Measurements from ENCODE around the gene DUSP22.
"Not testable (repeated sequence)": the region's sequence is repeated elsewhere in the genome, so short reads cannot be mapped to it uniquely, and the experiment has no call there.

Gene DUSP22

DNA sequence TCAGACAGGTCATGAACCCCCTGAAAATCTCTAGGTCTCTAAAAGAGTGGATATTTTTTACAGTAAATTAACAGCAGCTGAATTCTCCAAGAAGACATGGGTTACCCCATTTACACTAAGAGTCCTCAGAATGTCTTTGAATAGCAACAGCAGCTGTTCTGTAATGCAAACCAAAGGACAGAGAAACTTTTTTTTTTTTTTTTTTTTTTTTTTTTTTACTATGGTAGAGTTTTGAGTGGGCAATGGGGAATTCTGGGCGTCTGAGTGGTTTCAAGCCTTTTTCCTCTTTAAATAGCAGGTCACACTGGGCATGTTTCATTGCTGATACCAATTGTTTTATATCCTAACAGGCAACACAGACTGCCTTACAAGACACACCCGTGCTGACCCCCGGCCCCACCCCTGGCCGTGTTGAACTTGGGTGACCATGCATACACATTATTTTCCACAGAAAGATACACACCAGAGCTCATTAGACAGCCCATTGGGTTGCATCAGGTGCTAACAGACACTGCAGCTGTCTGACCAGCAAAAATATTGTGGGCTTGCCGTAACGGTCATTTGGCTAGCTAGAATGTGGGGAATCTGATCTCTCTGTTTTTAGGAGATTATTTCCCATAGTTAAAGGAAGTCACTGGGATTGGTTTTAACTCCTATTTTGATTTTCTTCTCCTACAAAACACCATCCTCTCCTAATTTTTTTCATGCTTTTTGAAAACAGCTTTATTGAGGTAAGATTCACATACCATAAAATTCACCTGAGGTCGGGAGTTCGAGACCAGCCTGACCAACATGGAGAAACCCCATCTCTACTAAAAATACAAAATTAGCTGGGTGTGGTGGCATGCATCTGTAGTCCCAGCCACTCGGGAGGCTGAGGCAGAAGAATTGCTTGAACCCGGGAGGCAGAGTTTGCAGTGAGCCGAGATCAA is 72.6 kb downstream of the DUSP22 start:
- no peak for DNase-seq (ENCODE audit: low read depth)

DNA sequence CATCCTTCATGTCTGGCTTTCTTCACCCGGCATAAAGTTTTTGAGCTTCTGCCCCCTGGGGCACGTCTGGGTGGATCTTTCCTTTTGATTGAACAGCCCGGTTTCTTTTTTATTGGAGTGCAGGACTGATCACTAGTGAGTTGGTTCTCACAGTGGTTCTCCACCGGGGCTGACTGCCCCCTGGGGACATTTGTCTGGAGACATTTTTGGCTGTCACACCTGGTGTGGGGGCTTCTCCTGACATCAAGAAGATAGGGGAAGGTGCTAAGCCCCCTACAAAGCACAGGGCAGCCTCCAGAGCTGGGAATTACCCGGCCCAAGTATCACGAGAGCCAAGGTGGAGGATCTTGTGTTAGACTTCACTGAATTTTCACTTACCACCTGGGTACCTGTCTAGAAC is 73.5 kb downstream of the DUSP22 start:
- no peak for DNase-seq (ENCODE audit: low read depth)

DNA sequence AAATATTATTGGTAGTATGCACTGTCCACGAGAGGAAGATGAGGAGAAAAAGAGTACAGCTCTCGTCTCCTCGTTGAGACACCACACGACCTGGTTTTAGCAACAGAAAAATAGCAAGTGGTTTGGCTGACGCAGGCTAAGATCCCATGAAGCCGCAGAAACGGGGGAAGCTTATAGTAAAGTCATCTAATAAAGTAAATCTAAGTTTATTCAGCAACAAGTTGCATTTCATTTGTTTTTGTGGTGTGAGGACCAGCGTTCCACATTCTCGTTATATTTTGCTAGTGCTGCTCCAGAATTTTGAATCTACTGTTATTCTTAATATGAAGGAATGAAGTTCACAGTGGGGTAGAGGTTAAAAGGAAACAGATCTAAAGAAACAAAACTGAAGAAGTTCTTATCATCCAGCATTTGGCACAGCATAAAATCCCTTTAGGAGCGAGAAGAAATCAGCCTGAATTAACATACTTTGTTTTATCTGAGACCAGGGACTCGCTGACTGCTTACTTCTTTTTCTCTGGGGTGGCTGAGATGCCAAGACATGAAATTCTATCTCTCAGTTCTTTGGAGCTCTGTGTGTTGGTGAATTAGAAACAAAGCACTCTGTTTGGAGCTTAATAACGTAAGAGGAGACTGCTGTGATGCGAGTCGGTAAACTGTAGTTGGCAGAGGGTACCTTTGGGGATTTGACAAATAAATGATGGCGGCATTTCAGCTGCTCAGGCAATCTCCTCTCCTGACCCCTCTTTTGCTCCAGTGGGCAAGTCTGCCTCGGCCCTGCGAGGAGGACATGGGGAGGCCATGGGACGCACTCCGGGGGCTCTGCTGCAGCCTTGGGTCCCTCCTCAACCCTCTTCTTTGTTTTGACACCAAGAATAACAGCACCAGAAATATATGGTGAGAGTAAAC is 74.4 kb downstream of the DUSP22 start:
- DNase-seq (ENCODE audit: low read depth), result no peak

DNA sequence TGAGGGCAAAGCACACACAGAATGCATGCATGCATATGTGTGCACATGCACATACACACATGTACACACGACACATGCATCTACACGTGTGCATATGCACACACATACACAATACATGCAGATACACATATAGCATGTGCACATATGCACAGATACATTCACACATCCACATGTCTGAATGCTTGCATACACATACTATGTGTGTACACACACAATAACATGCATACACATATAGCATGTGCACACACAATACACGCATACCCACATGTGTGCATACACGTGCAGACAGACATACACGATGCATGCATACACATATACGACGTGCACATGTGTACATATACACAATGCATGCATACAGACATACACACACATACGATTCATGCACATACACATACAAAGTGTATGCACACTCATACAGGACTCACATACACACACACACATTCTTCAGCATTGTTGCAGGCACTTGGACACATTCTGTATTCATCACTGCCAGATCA is 75.1 kb downstream of the DUSP22 start:
- DNase-seq (ENCODE audit: low read depth), result no peak

DNA sequence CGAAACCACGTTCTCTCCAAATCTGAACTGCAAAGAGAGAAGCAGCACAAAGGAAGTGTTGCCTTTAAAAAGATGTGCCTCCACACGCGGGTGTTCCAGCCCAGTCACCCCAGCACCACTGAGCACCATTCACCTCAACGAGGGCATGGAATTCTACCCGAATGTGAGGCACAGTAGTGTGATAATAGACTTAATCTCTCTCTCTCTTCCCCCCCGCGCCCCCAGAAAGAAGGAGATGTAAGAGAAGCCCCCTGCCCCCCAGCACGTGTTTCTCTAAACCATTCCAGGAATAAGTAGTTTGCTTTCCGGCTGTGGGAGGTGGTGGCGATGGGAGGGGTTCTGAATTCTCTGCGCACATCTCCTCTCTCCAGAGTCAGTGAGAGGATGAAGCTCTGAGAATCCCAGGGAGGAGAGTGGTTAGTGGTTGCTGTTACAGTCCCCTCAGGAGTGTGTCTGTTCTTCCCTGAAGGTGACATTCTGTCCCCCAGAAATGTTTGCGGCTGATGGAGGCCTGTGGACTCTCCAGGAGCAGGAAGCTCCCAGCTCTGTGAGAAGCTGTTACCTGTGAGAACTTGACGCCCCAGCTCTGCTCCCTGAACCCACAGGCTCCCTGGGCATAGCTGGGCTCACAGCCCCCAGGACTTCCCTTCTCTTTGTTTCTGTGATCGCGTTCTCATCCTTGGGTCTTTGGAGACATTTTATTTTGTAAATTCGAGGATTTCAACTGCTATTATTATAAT is 75.8 kb downstream of the DUSP22 start:
- no peak for DNase-seq (ENCODE audit: low read depth)

DNA sequence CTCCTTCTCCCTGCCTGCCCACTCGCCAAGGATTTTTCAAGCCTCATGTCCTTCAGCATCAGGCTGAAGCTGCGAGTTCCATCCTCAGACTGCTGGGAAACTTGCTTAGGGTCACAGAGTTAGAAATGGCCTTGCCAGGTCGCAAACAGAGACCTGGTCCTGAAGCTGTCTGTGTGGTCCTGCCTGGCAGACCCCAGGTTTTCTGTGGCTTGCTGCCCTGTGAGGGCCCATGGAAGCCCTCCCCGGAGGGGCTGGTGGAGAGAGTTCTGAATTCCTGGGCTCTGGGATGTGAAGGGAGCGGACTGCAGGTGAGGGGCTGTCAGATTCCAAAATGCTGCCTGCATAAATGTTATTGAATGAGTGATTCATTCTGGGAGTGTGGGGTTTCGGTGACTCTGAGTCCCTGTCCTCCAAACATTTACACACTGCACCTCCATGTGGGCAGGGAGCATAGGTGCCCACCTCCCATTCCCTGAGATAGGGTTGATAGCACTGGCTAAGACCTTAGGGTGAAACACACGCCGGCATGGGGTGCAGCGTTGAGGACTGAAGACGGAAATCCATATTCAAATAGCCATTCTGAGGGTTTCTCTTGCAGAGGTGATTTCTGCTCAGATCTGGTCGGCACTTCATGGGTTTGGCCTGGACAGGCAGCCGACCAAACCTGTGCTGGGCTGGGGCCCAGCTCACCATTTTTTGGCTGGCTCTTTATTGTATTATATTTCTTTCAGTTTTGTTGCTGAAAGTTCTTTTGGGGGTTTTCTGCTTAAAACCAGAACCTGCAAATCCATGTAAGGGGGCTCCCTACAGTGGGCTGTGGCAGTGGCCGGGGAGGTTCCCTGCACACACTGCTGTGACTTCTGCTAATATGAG is 77.5 kb downstream of the DUSP22 start:
- no peak for DNase-seq (ENCODE audit: low read depth)

DNA sequence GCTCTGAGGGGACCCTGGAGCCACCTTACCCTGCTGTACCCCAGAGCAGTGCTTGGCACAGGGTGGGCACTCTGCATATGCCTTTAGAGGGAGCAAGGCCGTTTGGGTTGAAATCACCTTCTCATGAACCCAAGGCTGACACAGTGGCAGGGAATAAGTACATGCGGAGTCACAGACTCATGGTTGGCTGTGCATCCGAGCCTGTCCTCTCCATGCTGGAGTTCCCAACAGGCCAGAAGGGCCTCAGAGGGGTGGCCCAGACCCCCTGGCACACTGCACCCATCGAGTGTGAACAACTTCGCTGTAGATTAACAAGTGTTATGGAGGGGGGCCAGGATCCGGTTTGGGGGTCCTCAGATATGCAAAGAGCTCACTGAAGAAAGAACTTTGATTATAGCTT is 78.3 kb downstream of the DUSP22 start:
- DNase-seq (ENCODE audit: low read depth), result no peak

DNA sequence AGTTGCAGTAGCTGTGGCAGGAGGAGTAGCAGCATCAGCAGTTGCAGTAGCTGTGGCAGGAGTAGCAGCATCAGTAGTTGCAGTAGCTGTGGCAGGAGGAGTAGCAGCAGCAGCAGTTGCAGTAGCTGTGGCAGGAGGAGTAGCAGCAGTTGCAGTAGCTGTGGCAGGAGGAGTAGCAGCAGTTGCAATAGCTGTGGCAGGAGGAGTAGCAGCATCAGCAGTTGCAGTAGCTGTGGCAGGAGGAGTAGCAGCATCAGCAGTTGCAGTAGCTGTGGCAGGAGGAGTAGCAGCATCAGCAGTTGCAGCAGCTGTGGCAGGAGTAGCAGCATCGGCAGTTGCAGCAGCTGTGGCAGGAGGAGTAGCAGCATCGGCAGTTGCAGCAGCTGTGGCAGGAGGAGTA is 79.6 kb downstream of the DUSP22 start:
- DNase-seq (ENCODE audit: low read depth), result not testable (repeated sequence)

DNA sequence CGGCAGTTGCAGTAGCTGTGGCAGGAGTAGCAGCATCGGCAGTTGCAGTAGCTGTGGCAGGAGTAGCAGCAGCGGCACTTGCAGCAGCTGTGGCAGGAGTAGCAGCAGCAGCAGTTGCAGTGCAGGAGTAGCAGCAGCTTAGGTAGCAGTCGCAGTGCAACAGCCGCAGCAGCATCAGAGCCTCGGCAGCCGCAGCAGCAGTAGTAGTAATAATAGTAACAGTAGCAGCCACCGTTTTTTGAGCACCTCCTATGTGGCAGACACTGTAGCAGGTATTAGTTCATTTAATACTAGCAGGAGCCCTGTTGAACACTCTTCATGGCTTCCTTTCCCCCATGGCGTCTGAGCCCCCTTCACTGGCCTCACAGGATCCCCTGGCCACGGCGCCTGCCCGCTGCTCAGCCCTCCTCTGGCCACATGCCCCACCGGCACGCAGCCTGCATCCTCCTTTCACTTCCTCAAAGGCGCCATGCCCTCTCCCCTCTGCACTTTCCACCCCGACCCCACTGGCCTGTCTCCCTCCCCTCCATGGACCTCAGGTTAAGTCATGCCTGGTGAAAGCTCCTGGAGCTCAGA is 80.1 kb downstream of the DUSP22 start:
- DNase-seq (ENCODE audit: low read depth), result no peak

DNA sequence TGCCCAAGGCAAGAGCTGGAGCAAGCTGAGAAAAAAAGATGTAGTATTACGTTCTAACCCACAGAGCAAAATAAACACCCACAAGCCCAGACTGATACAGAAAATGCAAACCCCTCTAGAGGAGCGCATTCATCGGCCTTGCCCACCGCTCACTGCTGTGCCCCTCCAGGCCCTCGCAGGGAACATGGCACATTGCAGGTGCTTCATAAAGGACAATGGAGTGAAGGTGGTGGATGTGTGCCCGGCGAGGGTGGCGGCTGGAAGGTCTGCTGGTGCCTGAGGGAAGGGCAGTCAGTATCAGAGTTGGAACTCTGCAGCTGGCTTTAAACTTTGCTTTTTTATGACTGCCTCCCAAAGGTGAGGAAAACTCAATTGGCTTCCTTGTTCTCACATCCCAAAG is 80.7 kb downstream of the DUSP22 start:
- DNase-seq (ENCODE audit: low read depth), result no peak

DNA sequence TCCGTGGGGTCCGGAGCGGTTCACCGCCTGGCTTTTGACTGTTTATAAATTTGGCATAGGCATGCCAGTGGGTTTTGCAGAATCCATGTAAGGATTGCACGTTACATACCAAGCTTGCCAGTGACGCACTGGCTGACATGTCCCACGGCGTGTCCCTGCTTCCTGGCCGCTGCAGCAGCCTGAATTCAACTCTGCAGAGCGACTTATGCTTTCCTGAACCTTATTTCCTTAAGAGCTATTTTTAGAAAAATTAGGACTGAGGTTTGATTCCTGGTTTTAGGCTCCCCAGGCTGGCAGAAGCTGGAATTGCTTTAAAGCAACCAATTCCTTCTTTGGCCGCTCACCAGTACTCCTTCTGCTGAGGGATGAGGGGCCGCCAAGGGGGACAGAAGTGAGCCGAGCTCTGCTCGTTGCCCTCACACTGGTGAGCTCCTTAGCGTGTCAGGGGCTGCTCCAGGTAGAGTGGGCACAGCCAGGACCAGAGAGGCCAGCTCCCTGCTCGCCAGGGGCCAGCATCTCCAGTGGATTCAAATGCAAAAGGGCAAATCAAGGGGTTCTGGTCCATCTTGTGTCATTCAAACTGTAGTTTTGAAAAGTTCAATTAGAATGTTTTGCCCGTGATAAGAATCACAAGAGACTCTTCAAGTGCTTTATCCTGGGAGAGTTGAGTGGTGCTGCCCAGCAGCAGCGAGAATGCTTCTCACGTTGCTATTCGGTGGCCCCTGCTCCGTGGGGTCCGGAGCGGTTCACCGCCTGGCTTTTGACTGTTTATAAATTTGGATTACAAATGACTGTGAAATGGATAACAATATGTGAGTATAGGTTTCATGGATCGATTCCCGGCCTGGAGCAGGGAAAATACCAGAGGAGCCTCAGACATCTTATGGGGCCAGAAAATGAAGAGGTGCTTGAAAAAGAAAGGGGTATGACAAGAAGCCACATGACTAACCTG is 81.8 kb downstream of the DUSP22 start:
- no peak for DNase-seq (ENCODE audit: low read depth)

DNA sequence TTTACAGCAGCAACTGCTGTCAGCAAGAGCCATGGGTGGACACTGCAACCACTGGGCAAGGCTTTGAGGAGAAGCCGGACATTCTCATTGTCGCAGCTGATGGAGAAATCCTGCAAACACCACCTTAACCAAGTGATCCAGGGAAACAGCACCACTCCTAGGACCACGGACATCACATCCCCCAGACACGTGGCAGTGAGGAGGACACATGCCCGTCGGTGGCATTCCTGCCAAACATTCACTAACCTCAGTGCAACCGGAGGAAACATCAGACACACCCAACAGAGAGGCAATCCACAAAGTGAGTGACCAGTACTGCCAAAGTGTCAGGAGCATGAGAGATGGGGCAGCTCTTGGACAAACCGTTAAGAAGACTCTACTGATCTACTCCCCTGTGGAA is 82.7 kb downstream of the DUSP22 start:
- DNase-seq (ENCODE audit: low read depth), result no peak

DNA sequence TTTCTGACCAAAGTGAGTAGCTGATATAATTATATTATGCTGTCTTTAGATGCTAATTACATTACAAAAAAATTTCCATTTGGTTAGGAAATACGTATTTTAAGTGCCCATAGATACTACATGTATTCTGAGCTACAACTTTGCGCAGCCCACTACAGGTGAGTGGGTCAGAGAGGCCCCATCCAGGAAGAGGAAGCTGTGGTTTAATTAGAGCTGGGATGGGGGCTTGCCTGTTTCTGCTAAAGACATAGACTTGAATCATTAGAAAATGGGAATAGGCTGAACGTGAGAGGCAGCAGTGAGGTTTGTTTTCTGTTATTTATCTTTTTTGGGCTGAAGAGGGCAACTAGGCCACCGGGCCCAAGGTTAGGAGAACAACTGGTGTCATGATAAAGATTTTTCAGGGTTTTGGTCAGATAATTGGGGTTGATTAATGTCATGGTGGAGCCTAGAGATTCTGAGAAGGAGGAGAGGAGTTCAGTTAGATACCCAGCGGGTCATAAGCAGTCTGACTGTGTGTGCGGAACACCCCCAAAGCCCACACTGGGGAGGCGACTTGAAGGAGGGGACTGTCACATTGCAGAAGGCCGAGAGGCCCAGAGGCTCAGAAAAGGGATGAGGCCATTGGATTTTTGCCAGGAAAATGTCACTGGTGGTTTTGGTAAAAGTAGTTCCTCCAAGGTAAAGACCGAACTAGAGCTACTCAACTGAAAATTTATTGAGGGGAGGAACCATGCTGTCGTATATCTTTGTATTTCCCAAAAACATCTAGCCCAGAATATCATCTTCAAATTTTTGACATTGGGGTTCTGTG is 84.7 kb downstream of the DUSP22 start:
- DNase-seq (ENCODE audit: low read depth), result no peak

DNA sequence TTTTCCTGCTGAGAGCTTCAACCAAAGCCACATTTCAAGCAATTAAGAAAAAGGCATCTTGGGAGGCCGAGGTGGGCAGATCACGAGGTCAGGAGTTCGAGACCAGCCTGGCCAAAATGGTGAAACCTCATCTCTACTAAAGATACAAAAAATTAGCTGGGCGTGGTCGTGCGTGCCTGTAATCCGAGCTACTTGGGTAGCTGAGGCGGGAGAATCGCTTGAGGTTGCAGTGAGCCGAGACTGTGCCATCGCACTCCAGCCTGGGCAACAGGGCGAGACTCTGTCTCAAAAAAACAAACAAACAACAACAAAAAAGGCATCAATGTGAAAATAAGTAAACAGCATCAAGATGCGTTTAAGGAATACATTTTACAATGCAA is 85.3 kb downstream of the DUSP22 start:
- DNase-seq (ENCODE audit: low read depth), result not testable (repeated sequence)

DNA sequence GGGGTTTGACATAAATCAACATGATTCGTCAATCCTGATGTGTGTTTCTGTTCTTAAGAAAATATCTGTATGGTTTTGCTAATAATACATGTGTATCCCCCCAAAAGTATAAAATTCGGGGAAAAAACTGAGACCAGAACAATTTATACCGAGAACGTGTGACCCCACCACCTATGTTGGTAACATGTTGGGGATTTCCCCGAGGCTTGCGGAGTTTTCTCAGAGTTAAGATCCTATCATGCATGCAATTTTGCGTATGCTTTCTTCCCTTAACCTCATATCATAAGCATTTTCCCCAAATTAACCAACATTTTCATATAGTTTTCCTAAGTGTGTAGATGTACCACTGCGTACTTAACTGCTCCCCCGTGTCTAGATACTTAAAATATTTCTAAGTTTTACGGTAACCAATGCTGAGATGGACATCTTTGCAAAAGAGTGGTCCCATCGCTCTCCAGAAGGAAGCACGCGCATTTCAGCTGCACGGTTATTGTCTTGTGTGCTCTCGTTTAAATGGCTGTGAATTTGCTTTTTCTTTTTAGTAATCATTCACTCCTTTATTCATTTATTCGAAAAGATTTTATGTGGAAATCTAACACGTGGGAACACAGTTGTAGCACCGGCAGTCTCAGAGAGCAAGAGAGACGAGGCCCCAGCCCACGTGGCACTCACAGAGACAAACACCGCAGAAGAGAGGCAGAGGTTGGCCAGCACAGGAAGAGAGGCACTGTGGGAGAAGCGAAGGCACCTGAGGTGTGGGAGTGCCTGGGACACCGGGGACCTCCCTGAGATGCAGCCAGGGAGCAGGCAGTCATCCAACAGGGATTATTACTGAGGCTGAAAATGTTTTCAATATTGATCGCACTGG is 86.0 kb downstream of the DUSP22 start:
- no peak for DNase-seq (ENCODE audit: low read depth)

DNA sequence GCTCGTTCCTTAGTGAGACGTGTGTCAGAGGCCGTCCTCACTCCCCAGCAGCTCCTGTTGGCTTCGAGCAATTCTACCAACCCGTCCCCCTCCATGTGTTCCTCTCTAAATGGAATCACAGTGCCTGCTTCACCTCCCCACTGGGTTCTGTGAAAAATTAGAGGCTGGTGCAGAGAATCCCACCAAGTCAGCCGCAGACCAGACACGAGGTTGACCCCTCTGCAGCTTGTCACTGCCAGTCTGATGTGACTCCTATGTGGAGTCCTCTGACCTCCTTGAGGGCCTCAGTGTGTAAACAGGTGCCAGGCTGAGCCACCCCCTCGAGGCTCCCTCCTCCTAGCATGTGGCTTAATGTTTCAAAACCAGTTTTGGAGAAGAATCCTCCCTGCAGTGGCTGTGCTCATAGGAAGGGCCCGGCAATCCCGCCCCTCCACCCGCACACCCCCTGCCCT is 86.7 kb downstream of the DUSP22 start:
- DNase-seq (ENCODE audit: low read depth), result no peak

DNA sequence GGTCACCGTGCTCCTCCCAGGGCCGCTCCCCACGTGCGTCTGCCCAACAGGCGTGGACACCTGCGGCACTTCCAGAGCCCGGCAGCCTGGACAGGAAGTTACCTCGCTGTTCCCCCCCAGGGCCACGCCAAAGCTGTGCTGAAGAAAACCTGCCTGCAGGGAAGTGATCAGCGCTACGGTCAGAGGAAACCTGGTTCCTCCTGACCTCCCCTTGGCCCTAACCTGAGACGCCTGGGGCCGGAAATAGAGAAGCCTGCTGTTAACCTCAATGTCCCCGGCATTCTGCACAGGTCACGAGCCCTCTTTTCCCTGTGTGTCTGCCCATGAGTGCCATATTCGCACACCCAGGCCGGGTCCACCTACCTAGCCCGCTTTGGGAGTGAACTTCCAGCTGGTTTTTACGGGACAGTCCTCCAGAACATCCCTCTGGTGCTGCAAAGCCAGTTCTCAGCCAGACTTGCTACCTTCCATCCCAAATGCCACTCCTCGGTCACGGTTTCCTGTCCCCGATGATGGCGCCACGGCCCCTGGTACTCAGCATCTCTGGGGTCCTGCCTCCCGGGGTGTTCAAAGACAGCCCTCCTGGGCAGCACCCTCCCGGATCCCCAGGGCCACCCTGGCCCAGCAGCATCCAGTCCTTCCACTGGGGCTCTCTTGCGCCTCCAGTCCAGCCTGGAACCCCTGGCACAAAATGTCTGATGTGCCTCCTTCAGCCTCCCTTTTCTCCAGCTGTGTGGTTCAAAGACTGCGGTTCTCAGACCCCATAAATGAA is 87.3 kb downstream of the DUSP22 start:
- DNase-seq (ENCODE audit: low read depth), result no peak
